Neural cell (in vitro differentiated cells): Measurements from ENCODE around the gene SPHK2. TPM values are rescaled to one million over a fixed set of nuclear protein-coding genes. Genes with fewer than 3 reads are reported as not detected.

Experiments
- H2AFZ ChIP-seq: fragments of 200-600, 300-800 bp; sonication (generic), shearing (Covaris generic); 2 replicates; pipeline ENCODE4 v1.6.0; 2014; ENCODE audit warnings: low read depth, mild to moderate bottlenecking, antibody characterized with exemption, low read length, moderate library complexity
- H3F3A ChIP-seq: fragments of 200-600 bp; shearing (Covaris generic); 2 replicates; pipeline ENCODE4 v1.6.1; 2016; ENCODE audit warnings: mild to moderate bottlenecking, moderate library complexity, mixed read lengths, antibody characterized with exemption, low read length; ENCODE audit not compliant: insufficient read depth, poor library complexity, severe bottlenecking
- H3K27ac ChIP-seq: fragments of 200-600, 300-800 bp; sonication (generic), shearing (Covaris generic); 2 replicates; pipeline ENCODE4 v1.5.1; 2014; ENCODE audit warnings: mild to moderate bottlenecking, low read length, moderate library complexity
- H3K27me3 ChIP-seq: fragments of 300-800, 200-600 bp; sonication (generic), shearing (Covaris generic); 2 replicates; pipeline ENCODE4 v1.6.0; 2014; ENCODE audit warnings: mild to moderate bottlenecking, low read depth, low read length, moderate library complexity; ENCODE audit not compliant: insufficient read depth
- H3K36me3 ChIP-seq: fragments of 300-800, 200-600 bp; sonication (generic), shearing (Covaris generic); 2 replicates; pipeline ENCODE4 v1.5.1; 2014; ENCODE audit warnings: mild to moderate bottlenecking, antibody characterized with exemption, low read length, moderate library complexity; ENCODE audit not compliant: insufficient read depth
- H3K4me2 ChIP-seq: fragments of 300-800, 200-600 bp; sonication (generic), shearing (Covaris generic); 2 replicates; pipeline ENCODE4 v1.6.0; 2014; ENCODE audit warnings: mild to moderate bottlenecking, low read length
- H3K4me3 ChIP-seq: fragments of 300-800, 200-600 bp; sonication (generic), shearing (Covaris generic); 2 replicates; pipeline ENCODE4 v1.5.1; 2014; ENCODE audit warnings: mild to moderate bottlenecking, low read length, moderate library complexity
- H3K79me2 ChIP-seq: fragments of 200-600 bp; shearing (Covaris generic); replicated peaks from 2 replicates; pipeline ENCODE4 v1.6.0; 2014; ENCODE audit warnings: mild to moderate bottlenecking, low read length, moderate library complexity; ENCODE audit not compliant: insufficient read depth
- H3K9ac ChIP-seq: fragments of 300-800, 200-600 bp; sonication (generic), shearing (Covaris generic); 2 replicates; pipeline ENCODE4 v1.6.1; 2016; ENCODE audit warnings: mild to moderate bottlenecking, low read length, mixed read lengths
- H3K9me2 ChIP-seq: fragments of 200-600 bp; shearing (Covaris generic); 2 replicates; pipeline ENCODE4 v1.6.1; 2016; ENCODE audit warnings: mild to moderate bottlenecking, low read length, mixed read lengths; ENCODE audit not compliant: insufficient read depth
- H3K9me3 ChIP-seq: fragments of 200-600, 300-800 bp; sonication (generic), shearing (Covaris generic); 2 replicates; pipeline ENCODE4 v1.6.1; 2016; ENCODE audit warnings: mild to moderate bottlenecking, mixed run types, low read length, moderate library complexity, mixed read lengths
- H4K20me1 ChIP-seq: fragments of 200-600 bp; shearing (Covaris generic); 2 replicates; pipeline ENCODE4 v1.6.1; 2016; ENCODE audit warnings: mild to moderate bottlenecking, mixed run types; ENCODE audit not compliant: insufficient read depth
- CTCF ChIP-seq: fragments of 450-650 bp; IDR thresholded peaks from 2 replicates; pipeline ENCODE4 v1.5.1; 2014; ENCODE audit warnings: antibody characterized with exemption, mild to moderate bottlenecking, moderate library complexity; ENCODE audit not compliant: poor library complexity, severe bottlenecking
- EP300 ChIP-seq: fragments of 450-650 bp; conservative IDR thresholded peaks from 2 replicates; pipeline ENCODE4 v1.6.1; 2014; ENCODE audit warnings: antibody characterized with exemption, mild to moderate bottlenecking, moderate library complexity; ENCODE audit not compliant: poor library complexity, severe bottlenecking
- EZH2 ChIP-seq: fragments of 200-600, 300-800 bp; shearing (Covaris generic), sonication (generic); IDR thresholded peaks from 2 replicates; pipeline ENCODE4 v1.6.1; 2014; ENCODE audit warnings: antibody characterized with exemption, low read length, borderline replicate concordance, mild to moderate bottlenecking; ENCODE audit not compliant: insufficient read depth, poor library complexity, severe bottlenecking
- MXI1 ChIP-seq: fragments of 450-650 bp; conservative IDR thresholded peaks from 2 replicates; pipeline ENCODE4 v1.6.1; 2014; ENCODE audit warnings: antibody characterized with exemption, mild to moderate bottlenecking; ENCODE audit not compliant: poor library complexity, severe bottlenecking
- POLR2AphosphoS5 ChIP-seq: IDR thresholded peaks from 2 replicates; pipeline ENCODE4 v1.6.1; 2012
- RAD21 ChIP-seq: fragments of 450-650 bp; conservative IDR thresholded peaks from 2 replicates; pipeline ENCODE4 v1.6.1; 2014; ENCODE audit warnings: antibody characterized with exemption, mild to moderate bottlenecking, moderate library complexity
- REST ChIP-seq: IDR thresholded peaks from 2 replicates; pipeline ENCODE4 v1.6.1; 2012; ENCODE audit warnings: borderline replicate concordance
- SMC3 ChIP-seq: fragments of 450-650 bp; conservative IDR thresholded peaks from 2 replicates; pipeline ENCODE4 v1.6.1; 2014; ENCODE audit warnings: antibody characterized with exemption, mild to moderate bottlenecking, moderate library complexity; ENCODE audit not compliant: poor library complexity
- TAF1 ChIP-seq: IDR thresholded peaks from 2 replicates; pipeline ENCODE4 v1.6.1; 2012; ENCODE audit warnings: low read depth
- polyA plus RNA-seq: library from polyadenylated mRNA; depleted of rRNA; stranded (reverse); fragments of >200 nt; gene quantifications from 2 replicates; pipeline ENCODE4 v1.2.3, GENCODE V29; 2014

Gene SPHK2
- polyA plus RNA-seq, 1 donor from 2014 or later, result 22.6 TPM

GRCh38 chr19:48613852-48614435 is 5.4 kb upstream of the SPHK2 start:
- Histone ChIP-seq H4K20me1 (peaks cover 4% of the 10 kb centered on the region), H3K9me3 (no peaks in the 10 kb centered on the region), H3K79me2 (peaks cover 24% of the 10 kb centered on the region), H2AFZ (no peak overlapping the region), H3F3A (no peaks in the 10 kb centered on the region), H3K9me2 (no peaks in the 10 kb centered on the region), H3K27ac (no peak overlapping the region), H3K4me3 (no peak overlapping the region), H3K4me2 (no peak overlapping the region), H3K36me3 (peaks cover 3% of the 10 kb centered on the region), H3K9ac (no peak overlapping the region), H3K27me3 (no peaks in the 10 kb centered on the region)
- no peak for TF ChIP-seq MXI1
- TF ChIP-seq TAF1, result no peak
- no peak for TF ChIP-seq RAD21
- no peak for TF ChIP-seq CTCF
- no peak for TF ChIP-seq POLR2AphosphoS5
- no peak for TF ChIP-seq EP300
- TF ChIP-seq REST, result no peak
- TF ChIP-seq EZH2, result no peak
- no peak for TF ChIP-seq SMC3

- H3K27ac ChIP-seq, result no peak within 1 kb of the TSS
- no peak within 1 kb of the TSS for H2AFZ ChIP-seq
- no peaks in the 10 kb centered on the region for H3F3A ChIP-seq
- H3K9me2 ChIP-seq, result no peaks in the 10 kb centered on the region
- no peak for TF ChIP-seq REST
- no peak for TF ChIP-seq MXI1
- no peak for TF ChIP-seq TAF1
- no peak for TF ChIP-seq CTCF
- TF ChIP-seq POLR2AphosphoS5, result no peak
- TF ChIP-seq EP300, result no peak
- TF ChIP-seq SMC3, result no peak
- TF ChIP-seq EZH2, result no peak
- TF ChIP-seq RAD21, result no peak
- H3K79me2 ChIP-seq, result peaks cover 24% of the 10 kb centered on the region
- no peaks in the 10 kb centered on the region for H3K27me3 ChIP-seq
- H3K4me2 ChIP-seq, result no peak within 1 kb of the TSS
- H4K20me1 ChIP-seq, result peaks cover 4% of the 10 kb centered on the region
- H3K9me3 ChIP-seq, result no peaks in the 10 kb centered on the region
- no peak within 1 kb of the TSS for H3K9ac ChIP-seq
- no peak within 1 kb of the TSS for H3K4me3 ChIP-seq
- peaks cover 3% of the 10 kb centered on the region for H3K36me3 ChIP-seq
These were observed 4.7 kb upstream of the SPHK2 start, which contains the start of gene FAM83E for GRCh38 chr19:48614436-48615230. Gene FAM83E (minus strand): TSS chr19:48615076. CDS start chr19:48613372, 1,704 bp downstream.
